Fibroblast of skin of right biceps (primary cell): ENCODE results near the gene KRT3.
"Not testable (repeated sequence)": the region's sequence is repeated elsewhere in the genome, so short reads cannot be mapped to it uniquely, and the experiment has no call there.

Experiments used
- DNase-seq: peaks from one replicate; pipeline ENCODE4 v3.0.0-alpha.2; 2013

The KRT3 gene

DNA sequence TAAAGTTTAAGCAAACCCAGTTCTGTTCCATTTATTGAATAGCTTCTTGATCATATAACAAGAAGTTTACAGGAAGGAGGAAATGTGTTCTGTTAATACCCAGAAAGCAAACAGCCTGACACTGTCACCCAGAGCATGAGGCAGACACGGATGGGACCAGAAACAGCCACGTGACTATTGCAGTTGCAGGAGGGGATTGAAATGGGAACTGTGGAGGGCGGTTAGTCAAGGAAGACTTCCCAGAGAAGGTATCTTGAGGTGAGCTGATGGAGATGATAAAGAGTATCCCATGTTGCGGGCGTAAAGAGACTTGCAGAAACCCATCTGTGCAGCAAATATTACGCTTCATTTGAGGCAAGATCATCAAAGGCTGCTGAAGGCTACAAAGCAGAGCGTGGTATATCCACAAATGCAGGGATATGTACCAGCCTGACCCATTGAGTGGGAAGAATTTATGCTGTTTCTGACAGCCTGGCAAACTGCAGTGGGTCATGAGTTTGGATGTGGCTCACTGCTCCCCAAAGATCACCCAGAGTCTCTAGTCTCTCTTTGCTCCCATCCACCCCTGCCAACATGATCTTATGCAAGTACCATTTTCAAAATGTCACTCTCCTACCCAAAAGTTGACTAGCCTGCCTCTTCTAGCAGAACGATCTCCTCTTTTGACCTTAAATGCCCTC, 39.5 kb downstream of the KRT3 start:
- no peak for DNase-seq

DNA sequence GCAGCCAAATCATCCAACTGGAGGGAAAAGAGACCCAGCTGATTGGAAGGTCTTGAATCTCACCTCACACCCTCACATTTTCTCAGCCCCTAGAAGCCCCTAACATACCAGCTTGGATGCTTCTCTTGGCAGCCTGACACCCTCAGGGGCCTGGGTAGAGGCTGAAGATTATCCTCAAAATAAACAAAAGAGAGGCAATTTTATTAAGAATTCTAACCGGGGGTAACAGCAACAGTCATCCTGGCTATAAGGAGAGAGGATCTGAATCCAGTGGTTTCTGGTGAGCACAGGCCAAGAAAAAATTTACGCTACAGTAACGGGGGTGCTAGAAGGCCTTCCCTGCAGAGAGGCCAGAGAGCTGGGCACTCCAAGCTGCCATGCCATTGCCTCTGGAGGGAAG, 40.4 kb downstream of the KRT3 start:
- no peak for DNase-seq

DNA sequence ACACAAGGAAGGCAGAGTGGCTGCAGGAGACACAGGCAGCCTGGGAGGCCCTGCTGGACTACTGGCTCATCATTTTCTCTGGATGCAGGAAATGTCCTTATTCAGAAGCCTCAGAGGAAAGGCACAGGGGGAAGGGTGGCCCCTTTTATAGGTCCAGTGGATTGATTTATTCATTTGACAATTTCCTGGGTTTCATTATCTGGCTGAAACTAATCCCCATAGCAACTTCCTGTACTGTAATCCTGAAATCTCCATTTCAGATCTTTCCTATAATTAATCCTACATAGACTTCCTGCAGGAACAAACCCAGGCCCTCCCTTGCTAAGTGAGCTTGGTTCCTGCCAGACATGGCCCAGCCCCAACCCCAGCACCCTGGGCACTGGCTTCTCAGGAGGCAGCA, 41.8 kb downstream of the KRT3 start:
- no peak for DNase-seq

DNA sequence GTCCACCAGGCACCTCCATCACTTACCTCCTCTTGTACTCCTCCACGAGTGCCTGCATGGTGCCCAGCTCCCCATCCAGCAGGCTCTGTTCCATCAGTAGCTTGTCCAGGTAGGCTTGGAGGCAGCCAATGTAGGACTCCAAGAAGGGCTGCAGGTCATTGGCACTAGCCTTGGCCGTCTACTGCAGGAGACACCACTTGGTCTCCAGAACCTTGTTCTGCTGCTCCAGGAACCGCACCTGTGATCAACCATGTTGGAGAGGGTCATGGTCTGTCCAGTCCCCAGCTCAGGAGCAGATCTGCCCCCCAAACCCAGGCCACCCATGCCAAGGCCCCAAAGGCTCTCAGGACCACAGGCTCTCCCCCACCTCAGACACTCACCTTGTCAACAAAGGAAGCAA, 42.6 kb downstream of the KRT3 start:
- DNase-seq, result no peak

DNA sequence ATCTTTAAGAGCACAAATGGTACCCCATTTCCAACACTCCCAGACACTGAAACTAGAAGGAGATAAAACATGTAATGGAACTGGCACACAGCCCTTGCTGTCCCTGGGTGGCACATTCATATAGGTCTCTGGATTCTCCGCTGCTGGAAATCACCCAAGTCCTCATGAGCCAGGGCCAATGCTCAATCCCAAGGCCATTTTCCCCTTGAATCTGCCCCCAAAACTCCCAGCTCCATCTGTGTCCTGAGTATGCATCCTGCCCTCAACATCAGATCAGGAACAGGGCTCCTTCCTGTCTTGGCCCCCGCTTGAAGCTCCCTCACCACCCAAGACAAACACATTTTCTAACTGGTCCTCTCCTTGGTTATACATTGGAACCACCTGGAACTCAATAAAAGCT, 43.4 kb downstream of the KRT3 start:
- DNase-seq, result no peak

DNA sequence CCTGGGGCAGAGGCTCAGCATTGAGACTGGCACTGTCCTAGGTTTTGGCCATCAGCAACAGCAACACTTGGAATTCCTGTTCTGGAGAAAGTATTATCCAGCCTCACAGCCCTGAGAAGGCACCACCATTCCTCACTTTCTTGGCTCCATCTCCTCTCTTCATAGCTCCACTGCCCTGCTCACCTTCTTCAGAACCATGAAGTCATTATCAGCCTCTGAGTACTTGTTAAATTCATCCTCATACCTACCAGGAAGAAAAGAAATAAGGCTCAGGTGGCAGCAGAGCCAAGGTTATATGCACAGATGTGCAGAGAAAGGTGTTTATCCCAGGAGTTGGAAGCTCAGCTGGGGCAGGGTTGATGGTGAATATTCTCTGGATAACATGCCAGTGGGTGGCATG, 44.1 kb downstream of the KRT3 start:
- DNase-seq, result no peak

DNA sequence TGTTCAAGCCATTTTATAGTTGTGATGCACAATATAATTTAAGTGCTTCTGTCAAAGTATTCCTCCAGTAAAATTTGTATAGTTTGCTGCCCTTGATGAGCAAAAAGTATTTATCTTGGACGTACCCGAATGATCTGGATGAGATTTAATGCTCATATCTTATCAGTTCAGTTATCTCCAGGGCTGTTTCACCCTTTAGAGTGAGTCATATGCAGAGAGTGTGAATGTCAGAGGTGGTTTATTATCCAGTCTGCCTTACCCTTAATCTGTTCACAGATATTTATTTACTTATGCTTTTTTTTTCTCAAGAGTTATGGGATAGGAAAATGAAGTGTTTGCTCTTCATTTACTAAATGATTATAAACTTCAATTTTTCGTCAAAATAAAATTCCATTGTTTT, 45.4 kb downstream of the KRT3 start:
- not testable (repeated sequence) for DNase-seq

DNA sequence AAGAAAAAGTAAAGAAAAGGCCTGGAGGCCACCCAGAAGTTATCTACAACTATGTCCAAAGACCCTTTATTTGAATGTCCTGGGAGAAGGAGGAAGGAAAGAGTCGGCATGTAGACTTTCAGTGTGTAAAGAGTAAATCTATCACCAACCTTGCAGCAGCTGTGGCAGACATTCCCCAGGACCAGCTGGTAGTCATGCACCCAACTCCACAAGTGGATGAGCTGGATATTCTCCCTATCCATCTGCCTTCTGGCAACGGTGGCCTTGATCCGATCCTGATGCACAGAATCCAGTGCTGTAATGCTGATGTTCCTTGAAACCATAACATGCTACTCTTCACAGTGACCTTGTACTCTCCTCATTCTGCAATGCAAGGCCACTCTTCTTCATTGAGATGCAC, 46.1 kb downstream of the KRT3 start:
- no peak for DNase-seq

DNA sequence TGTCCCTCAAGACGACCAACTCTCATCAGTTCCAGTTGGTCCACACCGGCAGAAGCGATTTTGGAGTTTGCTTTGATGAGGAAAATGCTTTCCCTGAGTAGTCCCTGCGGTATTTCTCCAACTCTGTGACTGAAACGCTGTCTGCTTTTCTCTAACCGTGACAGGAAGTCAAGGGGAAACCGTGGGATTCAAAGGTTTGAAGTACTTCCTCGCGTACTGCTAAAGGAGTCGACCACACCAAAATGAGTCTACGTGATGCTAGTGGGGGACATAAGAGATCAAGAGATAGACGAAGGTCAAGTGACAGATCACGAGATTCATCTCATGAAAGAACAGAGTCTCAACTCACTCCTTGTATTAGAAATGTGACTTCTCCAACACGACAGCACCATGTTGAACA, 47.3 kb downstream of the KRT3 start:
- no peak for DNase-seq

DNA sequence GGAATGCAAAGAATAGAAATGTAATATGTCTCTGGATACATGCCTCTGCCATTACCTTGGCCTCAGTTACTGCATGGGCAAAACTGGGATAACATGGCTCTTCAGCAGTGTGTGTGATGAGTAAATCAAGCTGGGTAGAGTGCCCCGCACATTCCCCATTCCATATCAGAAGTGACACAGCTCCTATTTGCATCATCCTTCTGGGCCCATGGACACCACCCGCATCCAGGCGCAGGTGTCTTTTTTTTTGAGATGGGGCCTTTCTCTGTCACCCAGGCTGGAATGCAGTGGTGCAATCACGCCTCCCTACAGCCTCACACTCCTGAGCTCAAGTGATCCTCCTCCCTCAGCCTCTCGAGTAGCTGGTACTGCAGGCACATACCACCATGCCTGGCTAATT, 50.4 kb downstream of the KRT3 start:
- DNase-seq, result no peak

DNA sequence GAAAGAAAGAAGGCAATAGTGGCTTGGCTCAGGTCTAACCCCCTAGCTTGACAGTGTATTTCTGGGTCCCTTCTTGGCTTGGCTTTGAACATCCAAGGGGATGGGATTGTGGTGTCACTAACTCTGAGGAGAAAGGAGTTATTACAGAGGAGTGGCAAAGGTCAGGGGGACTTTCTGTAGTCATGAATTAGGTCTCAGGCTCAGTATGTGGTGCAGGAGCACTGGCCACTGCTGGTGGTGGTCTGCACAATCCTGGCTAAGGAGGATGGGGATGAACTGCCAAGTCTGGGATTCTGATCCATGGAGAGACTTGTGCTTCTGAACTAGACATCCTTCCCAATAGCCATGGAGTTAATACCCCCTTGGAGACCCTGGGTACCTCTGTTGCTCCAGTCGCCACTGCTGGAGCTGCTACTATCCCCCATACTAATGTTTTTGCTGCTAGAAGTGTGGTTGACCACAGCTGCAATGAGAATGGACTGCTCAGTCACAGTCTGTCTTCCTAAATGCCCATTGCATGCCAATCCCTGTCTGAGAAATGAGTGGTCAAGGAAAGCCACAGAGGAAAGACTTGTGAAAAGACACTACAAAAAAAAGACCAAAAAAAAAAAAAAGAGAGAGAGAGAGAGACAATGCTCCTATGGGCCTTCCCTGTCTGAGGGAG, 51.3 kb downstream of the KRT3 start:
- no peak for DNase-seq

DNA sequence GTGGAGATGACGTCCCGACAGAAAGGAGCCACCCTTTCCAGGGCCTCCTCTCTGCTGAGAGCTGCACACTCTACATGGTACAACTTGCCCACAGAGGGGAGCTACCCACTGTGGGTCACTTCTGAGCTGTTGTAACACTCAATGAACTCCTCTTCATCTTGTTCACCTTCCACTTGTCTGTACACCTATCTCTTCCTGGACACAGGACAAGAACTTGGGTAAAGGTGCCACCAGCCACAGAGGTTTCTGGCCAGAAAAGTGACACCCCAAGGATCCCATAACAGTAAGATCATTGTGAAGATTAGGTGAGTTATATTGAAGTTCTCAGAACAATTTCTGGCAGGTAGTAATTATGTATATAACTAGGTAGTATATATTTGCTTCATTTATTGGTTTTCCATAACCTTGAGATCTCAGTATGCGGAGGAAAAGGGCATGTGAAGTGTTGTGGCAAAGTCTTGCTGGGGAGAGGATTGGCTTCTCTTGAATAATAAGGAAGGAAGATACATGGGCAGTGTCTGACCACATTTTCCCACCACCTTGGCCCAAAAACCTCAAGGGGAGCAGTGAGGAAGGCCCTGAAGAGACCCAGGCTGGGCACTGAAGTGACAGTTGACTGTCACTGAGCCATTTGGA, 53.0 kb downstream of the KRT3 start:
- no peak for DNase-seq

DNA sequence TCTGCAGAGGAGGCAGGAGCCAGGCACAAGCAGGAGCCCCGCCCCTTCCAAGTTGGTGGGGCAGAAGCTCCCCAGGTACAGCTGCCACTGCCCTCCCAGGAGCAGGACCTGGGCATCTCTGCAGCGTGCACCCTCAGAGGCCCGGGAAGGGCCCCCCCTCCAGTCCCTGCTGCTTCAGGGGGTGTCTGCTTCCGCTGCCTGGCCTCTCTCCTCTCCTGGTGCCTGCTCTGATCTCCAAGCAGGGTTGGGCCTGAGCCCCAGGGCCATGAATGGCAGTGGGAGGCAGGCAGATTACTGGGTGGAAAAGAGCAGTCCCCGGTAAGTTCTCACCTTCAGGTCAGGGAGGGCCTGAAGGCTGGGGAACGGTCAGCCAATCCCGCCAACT, 53.7 kb downstream of the KRT3 start:
- no peak for DNase-seq

DNA sequence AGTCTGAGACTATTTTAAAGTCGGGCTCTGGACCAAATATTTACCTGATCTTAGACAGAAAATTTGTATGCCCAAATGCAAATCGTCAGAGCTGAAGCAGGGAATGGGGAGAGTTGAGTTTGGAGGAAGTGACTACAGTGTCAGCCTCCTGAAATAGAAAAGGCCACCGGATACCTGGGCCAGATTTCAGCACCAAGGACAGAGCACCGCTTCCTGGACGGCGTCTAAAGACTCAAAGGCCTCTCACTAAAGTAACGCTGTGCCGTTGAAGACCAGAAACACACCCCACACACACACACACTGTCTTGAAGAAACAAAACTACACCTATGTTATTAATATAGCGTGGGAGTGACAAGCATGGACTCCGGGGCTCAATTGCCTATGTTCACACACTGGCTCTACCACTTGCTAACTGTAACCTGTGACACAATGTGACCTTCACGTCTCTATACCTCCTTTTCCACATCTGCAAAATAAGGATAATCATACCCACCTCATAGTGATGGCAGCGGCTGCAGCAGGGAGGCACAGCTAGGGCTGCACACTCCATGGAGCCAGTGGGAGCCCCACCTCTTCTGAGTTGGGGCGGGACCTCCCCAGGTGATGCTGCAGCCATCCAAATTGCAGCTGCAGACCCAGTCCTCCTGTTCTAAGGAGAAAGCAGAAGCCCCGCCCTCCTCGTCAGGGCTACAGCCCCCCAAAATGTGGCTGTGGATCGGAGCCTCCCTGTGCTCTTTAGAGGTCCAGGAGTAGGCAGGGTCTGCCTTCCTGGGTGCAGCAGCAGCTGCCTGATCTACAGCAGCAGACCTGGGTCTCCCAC, 54.3 kb downstream of the KRT3 start:
- peak; percentile 62 for DNase-seq

DNA sequence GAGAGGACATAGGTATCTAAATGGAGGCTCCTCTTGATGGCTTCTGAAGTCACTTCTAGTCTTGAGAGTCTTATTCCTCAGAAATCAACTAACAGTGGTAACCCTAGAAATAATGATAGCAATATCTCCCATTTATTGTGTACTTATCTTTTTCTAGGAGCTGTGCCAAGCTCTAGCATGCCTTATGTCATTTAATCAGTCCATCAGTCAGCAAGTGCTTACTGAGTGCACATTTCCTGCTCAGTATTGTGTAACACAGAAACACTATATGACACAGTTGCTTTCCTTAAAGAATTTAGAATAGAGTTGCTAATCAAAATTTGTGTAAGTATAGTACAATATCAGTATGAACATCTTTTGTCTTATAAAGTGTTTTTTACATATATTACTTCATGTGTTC, 55.3 kb downstream of the KRT3 start:
- DNase-seq, result peak; percentile 1

DNA sequence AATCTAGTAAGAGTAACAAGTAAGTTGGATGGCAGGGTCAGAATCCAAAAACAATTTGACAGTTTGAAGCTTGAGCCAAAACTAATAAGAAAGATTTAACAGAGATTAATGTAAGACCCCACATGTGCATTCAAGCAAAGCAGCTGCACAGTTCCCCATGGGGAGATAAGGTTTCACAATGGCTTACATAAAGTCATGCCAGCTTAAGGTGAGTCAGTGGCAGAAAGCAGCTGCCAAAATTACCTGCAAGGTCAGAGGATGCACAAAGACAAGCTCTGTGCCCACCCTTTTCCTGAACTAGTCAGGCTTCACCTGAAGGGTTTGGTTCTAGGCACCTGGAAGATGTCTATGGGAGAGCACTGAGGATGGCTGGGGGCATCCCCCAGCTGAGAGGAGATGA, 56.0 kb downstream of the KRT3 start:
- DNase-seq, result no peak
